ENCODE data around the gene TRMT2B. TPM values are rescaled to one million over a fixed set of nuclear protein-coding genes. Genes with fewer than 3 reads are reported as not detected.

The TRMT2B gene, protein sequence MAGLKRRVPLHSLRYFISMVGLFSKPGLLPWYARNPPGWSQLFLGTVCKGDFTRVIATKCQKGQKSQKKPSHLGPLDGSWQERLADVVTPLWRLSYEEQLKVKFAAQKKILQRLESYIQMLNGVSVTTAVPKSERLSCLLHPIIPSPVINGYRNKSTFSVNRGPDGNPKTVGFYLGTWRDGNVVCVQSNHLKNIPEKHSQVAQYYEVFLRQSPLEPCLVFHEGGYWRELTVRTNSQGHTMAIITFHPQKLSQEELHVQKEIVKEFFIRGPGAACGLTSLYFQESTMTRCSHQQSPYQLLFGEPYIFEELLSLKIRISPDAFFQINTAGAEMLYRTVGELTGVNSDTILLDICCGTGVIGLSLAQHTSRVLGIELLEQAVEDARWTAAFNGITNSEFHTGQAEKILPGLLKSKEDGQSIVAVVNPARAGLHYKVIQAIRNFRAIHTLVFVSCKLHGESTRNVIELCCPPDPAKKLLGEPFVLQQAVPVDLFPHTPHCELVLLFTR
- total RNA-seq (10 to 100 TPM in 8 of 9 donors, 1 to 10 TPM in 1; 6.9 to 19.8 (median 15.9) TPM), polyA plus RNA-seq (10 to 100 TPM in 1 of 3 donors, 1 to 10 TPM in 2; 5.8 to 11.6 (median 9.0) TPM)
- long read RNA-seq, donor 1: 0 reads
- long read RNA-seq, donor 2, partial matches to known transcripts: 0 of 2 reads
- long read RNA-seq, donor 2, other reads (novel, unspliced or antisense): 0 of 2 reads
- long read RNA-seq, donor 3, partial matches to known transcripts: 0 of 1 reads
- long read RNA-seq, donor 3, other reads (novel, unspliced or antisense): 0 of 1 reads
- long read RNA-seq, donor 4, partial matches to known transcripts: 0 of 2 reads
- long read RNA-seq, donor 4, other reads (novel, unspliced or antisense): 2 of 2 reads
- long read RNA-seq, donor 5, transcript TRMT2B-206 (13 exons, 3,106 nt): major isoform, 5 of 50 reads
- long read RNA-seq, donor 5, partial matches to known transcripts: 6 of 50 reads
- long read RNA-seq, donor 5, other reads (novel, unspliced or antisense): 37 of 50 reads
- long read RNA-seq, donor 6, partial matches to known transcripts: 1 of 2 reads
- long read RNA-seq, donor 6, other reads (novel, unspliced or antisense): 1 of 2 reads
- long read RNA-seq, donor 7: 0 reads
- long read RNA-seq, donor 8, partial matches to known transcripts: 0 of 1 reads
- long read RNA-seq, donor 8, other reads (novel, unspliced or antisense): 0 of 1 reads
- long read RNA-seq, donor 9: 0 reads
- long read RNA-seq, donor 10: 0 reads

DNA sequence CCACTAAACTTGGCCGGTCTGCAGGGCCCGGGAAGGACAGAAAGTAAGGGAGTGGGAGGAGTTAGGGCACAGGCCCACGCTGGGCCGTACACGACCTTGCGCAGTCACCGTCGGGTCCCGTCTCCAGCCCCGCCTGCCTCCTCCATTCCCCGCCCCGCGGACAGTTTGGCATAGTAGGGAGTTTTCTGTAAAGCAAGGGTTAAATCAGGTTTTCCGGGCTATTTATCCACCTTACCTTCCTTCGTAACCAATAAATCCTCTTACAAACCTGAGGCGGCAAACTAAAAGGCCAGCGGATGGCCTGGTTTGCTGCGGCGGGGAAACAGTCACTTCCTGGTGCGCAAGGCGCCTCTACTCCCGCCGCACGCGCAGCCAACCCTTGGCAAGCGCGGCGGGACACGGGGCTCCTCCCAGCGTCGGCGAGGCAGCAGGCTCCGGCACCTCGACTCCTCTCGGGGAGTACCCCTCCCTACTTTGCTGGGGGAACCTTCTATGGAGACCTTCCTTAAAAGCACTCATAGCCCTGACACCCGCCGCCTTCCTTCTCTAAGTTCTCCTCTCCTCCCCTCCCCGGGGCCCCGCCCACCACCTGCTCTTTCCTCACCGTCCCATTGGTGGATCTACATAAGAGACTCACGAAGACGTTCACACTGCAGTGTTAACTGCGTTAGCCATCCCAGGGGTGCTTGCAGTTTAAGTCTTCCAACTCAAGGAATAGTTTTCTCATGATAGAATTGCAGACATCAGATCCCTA, at the start of gene TRMT2B:
Gene TRMT2B, minus strand, starts transcription at position 563 of the 754 bp plus-strand sequence. CDS start 9,822 bp downstream, outside the sequence.
- peak in 1 of 2 donors; percentile 38 for TF ChIP-seq POLR2A (IDR thresholded peaks at IDR 0.05)
- TF ChIP-seq, protein P1, sequence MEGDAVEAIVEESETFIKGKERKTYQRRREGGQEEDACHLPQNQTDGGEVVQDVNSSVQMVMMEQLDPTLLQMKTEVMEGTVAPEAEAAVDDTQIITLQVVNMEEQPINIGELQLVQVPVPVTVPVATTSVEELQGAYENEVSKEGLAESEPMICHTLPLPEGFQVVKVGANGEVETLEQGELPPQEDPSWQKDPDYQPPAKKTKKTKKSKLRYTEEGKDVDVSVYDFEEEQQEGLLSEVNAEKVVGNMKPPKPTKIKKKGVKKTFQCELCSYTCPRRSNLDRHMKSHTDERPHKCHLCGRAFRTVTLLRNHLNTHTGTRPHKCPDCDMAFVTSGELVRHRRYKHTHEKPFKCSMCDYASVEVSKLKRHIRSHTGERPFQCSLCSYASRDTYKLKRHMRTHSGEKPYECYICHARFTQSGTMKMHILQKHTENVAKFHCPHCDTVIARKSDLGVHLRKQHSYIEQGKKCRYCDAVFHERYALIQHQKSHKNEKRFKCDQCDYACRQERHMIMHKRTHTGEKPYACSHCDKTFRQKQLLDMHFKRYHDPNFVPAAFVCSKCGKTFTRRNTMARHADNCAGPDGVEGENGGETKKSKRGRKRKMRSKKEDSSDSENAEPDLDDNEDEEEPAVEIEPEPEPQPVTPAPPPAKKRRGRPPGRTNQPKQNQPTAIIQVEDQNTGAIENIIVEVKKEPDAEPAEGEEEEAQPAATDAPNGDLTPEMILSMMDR (IDR thresholded peaks at IDR 0.05): no peak
- intact Hi-C loops (cut with DNase I): no loop called here
- peak; percentile 66 to 88 (median 79) for DNase-seq
- Histone ChIP-seq H3K27ac (peak within 1 kb of the TSS; percentile 60 to 93 (median 83)), H3K36me3 (replicated peaks in 1 of 2) (no peaks in the 10 kb centered on the region), H3K4me1 (replicated peaks in 1 of 2) (no peaks in the 10 kb centered on the region), H3K27me3 (no peaks in the 10 kb centered on the region), H3K4me3 (peak within 1 kb of the TSS; percentile 51 to 83 (median 64)), H3K9me3 (replicated peaks in 1 of 3) (no peaks in the 10 kb centered on the region)
- 0 to 51% (median 16%) methylated on average over 10 to 43 of the region's 43 CpGs for WGBS, 4 donors

DNA sequence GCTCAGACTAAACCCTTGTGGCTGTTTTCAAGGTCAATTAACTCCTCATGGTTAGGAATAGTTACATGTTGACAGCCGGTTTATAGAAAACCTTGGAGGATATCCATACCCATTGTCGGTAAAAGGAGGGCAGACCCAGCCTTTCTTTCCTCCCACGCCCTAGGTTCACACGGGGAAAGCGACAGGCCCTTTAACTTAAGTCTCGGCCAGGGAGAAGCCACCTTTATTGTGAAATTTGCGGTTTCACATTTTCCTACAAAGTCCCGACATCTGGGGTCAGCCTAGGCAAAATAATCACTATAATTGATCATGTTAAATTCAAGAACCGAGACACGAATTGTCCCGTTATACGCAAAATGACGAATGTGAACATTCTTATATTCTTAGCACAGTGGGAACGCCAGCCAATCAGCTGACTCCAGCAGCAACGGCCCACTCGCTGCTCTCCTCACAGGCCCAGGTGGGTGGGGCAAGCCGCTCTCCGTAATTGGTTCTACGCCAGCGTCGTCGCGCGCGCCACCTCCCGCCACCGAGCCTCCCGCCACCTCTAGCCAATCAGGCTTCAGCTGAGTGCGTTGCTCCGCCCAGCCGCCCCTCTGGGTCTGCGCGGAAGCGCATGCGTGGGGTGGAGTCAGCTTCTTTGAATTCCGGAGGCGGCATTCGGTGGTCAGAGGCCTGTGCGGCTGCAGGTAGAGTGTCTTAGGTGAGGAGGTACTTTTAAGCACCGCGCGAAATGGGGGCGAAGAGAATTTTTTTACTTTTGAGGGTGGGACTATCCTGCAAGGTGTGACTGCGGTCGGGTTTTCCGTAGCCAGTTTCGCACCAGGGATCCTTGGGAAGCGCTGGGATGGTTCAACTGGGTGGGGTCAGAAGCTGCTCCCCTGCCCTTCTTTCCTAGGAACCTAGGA, 45.9 kb upstream of the TRMT2B start, which contains the start of gene CENPI:
Gene CENPI, plus strand, starts transcription at position 659 of the 908 bp plus-strand sequence. CDS start 2,867 bp downstream, outside the sequence.
- H3K9me3 ChIP-seq (replicated peaks in 1 of 3): no peaks in the 10 kb centered on the region
- peak within 1 kb of the TSS in 2 of 4 donors; percentile 26 to 52 for H3K4me3 ChIP-seq
- TF ChIP-seq, protein P1 (IDR thresholded peaks at IDR 0.05): no peak
- TF ChIP-seq POLR2A (IDR thresholded peaks at IDR 0.05): peak in 1 of 2 donors; percentile 35
- peak; percentile 92 to 97 (median 93) for DNase-seq
- H3K36me3 ChIP-seq (replicated peaks in 1 of 2): no peaks in the 10 kb centered on the region
- intact Hi-C loops (cut with DNase I): no loop called here
- WGBS, 4 donors: 0 to 54% (median 15%) methylated on average over 15 to 48 of the region's 48 CpGs
- H3K4me1 ChIP-seq (replicated peaks in 1 of 2): no peaks in the 10 kb centered on the region
- no peaks in the 10 kb centered on the region for H3K27me3 ChIP-seq
- peak within 1 kb of the TSS; percentile 13 to 68 (median 62) for H3K27ac ChIP-seq

DNA sequence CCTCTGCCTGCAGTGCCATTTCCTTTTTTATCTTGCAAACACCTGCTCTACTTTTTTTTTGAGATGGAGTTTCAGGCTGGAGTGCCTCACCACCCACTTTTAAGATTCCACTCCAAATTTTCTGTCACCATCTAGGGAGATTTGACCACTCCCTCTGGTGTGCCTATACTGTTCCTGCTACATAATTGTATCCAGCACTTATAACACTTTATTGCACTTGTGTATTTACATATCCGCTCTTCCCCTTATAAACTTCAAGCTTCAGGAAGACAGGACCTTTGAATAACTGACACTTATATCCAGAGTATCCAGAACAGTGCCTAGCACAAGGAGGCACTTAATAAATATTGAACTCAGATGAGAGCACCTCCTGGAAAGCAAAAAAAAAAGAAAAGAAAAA, 39.9 kb upstream of the TRMT2B start:
- no peak for TF ChIP-seq POLR2A (IDR thresholded peaks at IDR 0.05)
- TF ChIP-seq, protein P1 (IDR thresholded peaks at IDR 0.05): no peak
- H3K9me3 ChIP-seq (replicated peaks in 1 of 3): no peaks in the 10 kb centered on the region
- no peaks in the 10 kb centered on the region for H3K4me1 ChIP-seq (replicated peaks in 1 of 2)
- DNase-seq: no peak
- no peak overlapping the region for H3K4me3 ChIP-seq
- H3K27me3 ChIP-seq: no peaks in the 10 kb centered on the region
- WGBS, 4 donors: 79 to 100% (median 90%) methylated on average over 1 of the region's 1 CpG
- no peaks in the 10 kb centered on the region for H3K36me3 ChIP-seq (replicated peaks in 1 of 2)
- no peak overlapping the region for H3K27ac ChIP-seq
- intact Hi-C loops (cut with DNase I): no loop called here

Measured in adrenal gland (tissue), 19 donors.